B cell (primary cell): ENCODE measurements around the gene MID1. TPM values are rescaled to one million over a fixed set of nuclear protein-coding genes. Genes with fewer than 3 reads are reported as not detected.

Experiments used
- ATAC-seq: fragments of 200-7000 bp; cut with Tn5 transposase; one replicate; pipeline ENCODE4 v1.10.0; 2021; ENCODE audit warnings: low read depth, mild to moderate bottlenecking, moderate number of reproducible peaks, moderate library complexity
- CTCF ChIA-PET: fragments of 350-600 bp; sonication (Branson Sonifier 250); formaldehyde crosslinking; loops from one replicate; lab custom pipeline; 2021; ENCODE audit warnings: antibody characterized with exemption, inconsistent platforms; lab: Charles Lee
- POLR2A ChIA-PET: fragments of 350-600 bp; sonication (Branson Sonifier 250); formaldehyde crosslinking; loops from one replicate; lab custom pipeline; 2021; ENCODE audit warnings: antibody characterized with exemption; lab: Charles Lee
- DNase-seq: peaks from one replicate; pipeline ENCODE4 v3.0.0; 2013
- H2AFZ ChIP-seq: 2 replicates; pipeline ENCODE4 v1.6.1; 2012; ENCODE audit warnings: mild to moderate bottlenecking, low read depth, low read length; ENCODE audit not compliant: insufficient read depth, poor library complexity, severe bottlenecking
- H3K27ac ChIP-seq, 2 donors: 1 replicate in 1 of 2; 2 replicates in 1 of 2; pipeline ENCODE4 v1.5.1; 2012 to 2013; ENCODE audit warnings: low read length in 2 of 2, mild to moderate bottlenecking in 2 of 2, moderate library complexity in 1 of 2
- H3K27me3 ChIP-seq, 4 experiments: fragments of 200-600 bp in 1 of 4; sonication (generic) in 1 of 4; replicated peaks in 1 of 4; 1 replicate in 2 of 4; 2 replicates in 2 of 4; pipeline versions ENCODE4 v1.6.1 to v1.7.0; 2013 to 2016; ENCODE audit warnings: low read length in 3 of 4, mild to moderate bottlenecking in 2 of 4, mixed read lengths in 1 of 4, moderate library complexity in 1 of 4; ENCODE audit not compliant: insufficient read depth in 4 of 4, control insufficient read depth in 3 of 4; ENCODE audit errors: control extremely low read depth in 1 of 4
- H3K36me3 ChIP-seq, 2 experiments: replicated peaks in 1 of 2; 1 replicate in 1 of 2; 2 replicates in 1 of 2; pipeline versions ENCODE4 v1.6.1 to v1.7.1; 2013; ENCODE audit warnings: low read length in 1 of 2; ENCODE audit not compliant: insufficient read depth in 2 of 2, control insufficient read depth in 1 of 2; ENCODE audit errors: control extremely low read depth in 1 of 2, extremely low read depth in 1 of 2
- H3K4me1 ChIP-seq, 2 donors: fragments of 200-600 bp in 1 of 2; sonication (generic) in 1 of 2; 1 replicate in 1 of 2; 2 replicates in 1 of 2; pipeline versions ENCODE4 v1.5.1 to v1.6.1; 2013 to 2017; ENCODE audit warnings: low read length in 2 of 2; ENCODE audit not compliant: control insufficient read depth in 2 of 2, insufficient read depth in 2 of 2
- H3K4me2 ChIP-seq: replicated peaks from 2 replicates; pipeline ENCODE3; 2012; ENCODE audit warnings: mild to moderate bottlenecking, low read depth, low read length; ENCODE audit not compliant: poor library complexity, severe bottlenecking
- H3K4me3 ChIP-seq, 5 experiments: fragments of 200-600 bp in 1 of 5; sonication (generic) in 1 of 5; 1 replicate in 3 of 5; 2 replicates in 2 of 5; pipeline versions ENCODE4 v1.5.1 to v1.7.0; 2011 to 2016; ENCODE audit warnings: low read length in 4 of 5, mild to moderate bottlenecking in 4 of 5, low read depth in 2 of 5, control low read depth in 1 of 5, moderate library complexity in 1 of 5; ENCODE audit not compliant: insufficient read depth in 1 of 5; ENCODE audit errors: control extremely low read depth in 1 of 5, extremely low read depth in 1 of 5
- H3K79me2 ChIP-seq: fragments of 200-600 bp; sonication (generic); one replicate; pipeline ENCODE4 v1.6.0; 2016; ENCODE audit warnings: low read length; ENCODE audit not compliant: control insufficient read depth, insufficient read depth
- H3K9ac ChIP-seq: fragments of 200-600 bp; sonication (generic); 2 replicates; pipeline ENCODE4 v1.6.1; 2017; ENCODE audit warnings: mild to moderate bottlenecking, low read length, moderate library complexity
- H3K9me3 ChIP-seq, 3 donors: one replicate each; pipeline versions ENCODE4 v1.6.1 to v1.7.1; 2013; ENCODE audit warnings: low read length in 2 of 3; ENCODE audit not compliant: control insufficient read depth in 2 of 3, insufficient read depth in 1 of 3; ENCODE audit errors: control extremely low read depth in 1 of 3
- H4K20me1 ChIP-seq: 2 replicates; pipeline ENCODE4 v1.6.0; 2012; ENCODE audit warnings: mild to moderate bottlenecking, low read length; ENCODE audit not compliant: insufficient read depth, control insufficient read depth, poor library complexity, severe bottlenecking
- H3K27ac Mint-ChIP-seq: one replicate; pipeline ENCODE4 v1.8.0; 2021; ENCODE audit warnings: mixed read lengths
- H3K27me3 Mint-ChIP-seq: one replicate; pipeline ENCODE4 v1.8.0; 2021; ENCODE audit warnings: mixed read lengths
- H3K4me1 Mint-ChIP-seq: one replicate; pipeline ENCODE4 v1.8.0; 2021; ENCODE audit warnings: mixed read lengths
- H3K4me3 Mint-ChIP-seq: one replicate; pipeline ENCODE4 v1.8.0; 2021; ENCODE audit warnings: mixed read lengths
- H3K9me3 Mint-ChIP-seq: one replicate; pipeline ENCODE4 v1.8.0; 2022; ENCODE audit warnings: mixed read lengths; ENCODE audit not compliant: insufficient read depth
- EZH2 ChIP-seq: IDR thresholded peaks from 2 replicates; pipeline ENCODE4 v1.6.1; 2012; ENCODE audit warnings: borderline replicate concordance, low read depth, mild to moderate bottlenecking, moderate library complexity, low read length; ENCODE audit not compliant: insufficient read depth, poor library complexity, severe bottlenecking
- WGBS: methylation state at CpG from one replicate; pipeline ENCODE4 v1.1.5; 2013; ENCODE audit warnings: missing lambda C conversion rate; ENCODE audit not compliant: insufficient coverage; 5-methylcytosine and 5-hydroxymethylcytosine counted together
- intact Hi-C: fragments of 100-400 bp; cut with micrococcal nuclease; formaldehyde crosslinking; loops from one replicate; pipeline ENCODE4 v1.10.0; 2022
- polyA plus RNA-seq: library from polyadenylated mRNA; depleted of rRNA; stranded (reverse); fragments of >200 nt; gene quantifications from 2 replicates; pipeline ENCODE4 v1.2.3, GENCODE V29; 2012
- total RNA-seq, 2 donors: library from RNA; stranded (reverse); fragments of 120-200 nt in 1 of 2; gene quantifications; 1 replicate in 1 of 2; 2 replicates in 1 of 2; pipeline versions ENCODE4 v1.2.3 to v1.2.4, GENCODE V29; 2013 to 2022
- TF ChIP-seq, protein P1 (sequence below): fragments of 200-600 bp; IDR thresholded peaks from one replicate; pipeline ENCODE4 v1.8.0; 2022; ENCODE audit warnings: antibody characterized with exemption, mild to moderate bottlenecking

Gene MID1
- total and polyA plus RNA-seq, 2 donors (not counting 1 experiment from before 2014, with no cell fraction given), result 0.15 to 0.44 TPM

GRCh38 chrX:10537308-10537707 lies 83.1 kb downstream of the MID1 start:
- POLR2A ChIA-PET, result no interaction called here

DNA sequence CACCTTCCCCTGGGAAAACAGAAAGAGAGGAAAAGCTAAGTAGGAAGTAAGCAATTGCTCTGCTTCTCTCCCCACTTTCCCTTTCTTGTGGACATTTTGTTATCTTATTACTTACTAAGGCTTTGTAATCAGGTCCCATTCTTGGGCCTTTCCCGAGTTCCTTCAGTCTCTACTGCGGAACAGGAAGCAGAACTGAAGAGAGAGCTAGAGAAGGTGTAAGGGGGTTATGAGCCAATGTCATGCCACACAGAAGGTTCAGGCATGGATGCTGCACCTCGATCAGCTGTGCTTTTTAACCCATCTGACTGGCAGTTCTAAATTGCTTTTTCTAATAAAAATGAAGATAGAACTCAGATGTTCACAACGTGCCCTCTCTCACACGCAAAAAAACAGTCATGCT lies 83.6 kb downstream of the MID1 start:
- Histone ChIP-seq H3K9me3 (no peaks in the 10 kb centered on the region), H2AFZ (no peak overlapping the region), H3K4me3 (no peak overlapping the region), H3K36me3 (no peaks in the 10 kb centered on the region), H3K4me1 (no peaks in the 10 kb centered on the region), H3K27ac (no peak overlapping the region), H3K9ac (no peak overlapping the region), H4K20me1 (no peaks in the 10 kb centered on the region), H3K27me3 (no peaks in the 10 kb centered on the region), H3K4me2 (no peak overlapping the region), H3K79me2 (no peaks in the 10 kb centered on the region)
- Mint-ChIP-seq H3K9me3 (no peaks in the 10 kb centered on the region), H3K27me3 (no peaks in the 10 kb centered on the region), H3K4me3 (no peak overlapping the region), H3K27ac (no peak overlapping the region), H3K4me1 (no peaks in the 10 kb centered on the region)
- CTCF ChIA-PET, result no interaction called here
- intact Hi-C loops, result no loop called here
- no peak for DNase-seq
- TF ChIP-seq EZH2, result no peak
- TF ChIP-seq, protein P1, sequence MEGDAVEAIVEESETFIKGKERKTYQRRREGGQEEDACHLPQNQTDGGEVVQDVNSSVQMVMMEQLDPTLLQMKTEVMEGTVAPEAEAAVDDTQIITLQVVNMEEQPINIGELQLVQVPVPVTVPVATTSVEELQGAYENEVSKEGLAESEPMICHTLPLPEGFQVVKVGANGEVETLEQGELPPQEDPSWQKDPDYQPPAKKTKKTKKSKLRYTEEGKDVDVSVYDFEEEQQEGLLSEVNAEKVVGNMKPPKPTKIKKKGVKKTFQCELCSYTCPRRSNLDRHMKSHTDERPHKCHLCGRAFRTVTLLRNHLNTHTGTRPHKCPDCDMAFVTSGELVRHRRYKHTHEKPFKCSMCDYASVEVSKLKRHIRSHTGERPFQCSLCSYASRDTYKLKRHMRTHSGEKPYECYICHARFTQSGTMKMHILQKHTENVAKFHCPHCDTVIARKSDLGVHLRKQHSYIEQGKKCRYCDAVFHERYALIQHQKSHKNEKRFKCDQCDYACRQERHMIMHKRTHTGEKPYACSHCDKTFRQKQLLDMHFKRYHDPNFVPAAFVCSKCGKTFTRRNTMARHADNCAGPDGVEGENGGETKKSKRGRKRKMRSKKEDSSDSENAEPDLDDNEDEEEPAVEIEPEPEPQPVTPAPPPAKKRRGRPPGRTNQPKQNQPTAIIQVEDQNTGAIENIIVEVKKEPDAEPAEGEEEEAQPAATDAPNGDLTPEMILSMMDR, result no peak
- ATAC-seq, result no peak
- POLR2A ChIA-PET, result no interaction called here
- WGBS, result no CpG with 5 or more reads among the region's 5 CpGs

More at GRCh38 chrX:10537308-10537707, 83.1 kb downstream of the MID1 start:
- TF ChIP-seq, protein P1, result no peak
- TF ChIP-seq EZH2, result no peak
- no CpG with 5 or more reads among the region's 2 CpGs for WGBS
- H3K4me3 Mint-ChIP-seq, result no peak overlapping the region
- Histone ChIP-seq H3K27ac (no peak overlapping the region), H3K9ac (no peak overlapping the region), H4K20me1 (no peaks in the 10 kb centered on the region), H3K4me3 (no peak overlapping the region), H3K4me2 (no peak overlapping the region), H3K36me3 (no peaks in the 10 kb centered on the region), H2AFZ (no peak overlapping the region), H3K4me1 (no peaks in the 10 kb centered on the region), H3K9me3 (no peaks in the 10 kb centered on the region), H3K27me3 (no peaks in the 10 kb centered on the region), H3K79me2 (no peaks in the 10 kb centered on the region)
- intact Hi-C loops, result no loop called here
- no peaks in the 10 kb centered on the region for H3K9me3 Mint-ChIP-seq
- no peaks in the 10 kb centered on the region for H3K4me1 Mint-ChIP-seq
- H3K27ac Mint-ChIP-seq, result no peak overlapping the region
- ATAC-seq (no peak), DNase-seq (no peak)
- H3K27me3 Mint-ChIP-seq, result no peaks in the 10 kb centered on the region
- CTCF ChIA-PET, result no interaction called here
